GM12878 (cell line): ENCODE data around the gene SORCS2. TPM values are rescaled to one million over a fixed set of nuclear protein-coding genes. Genes with fewer than 3 reads are reported as not detected.

Experiments used
- ATAC-seq: fragments of 200-7000 bp; cut with Tn5 transposase; 3 replicates; pipeline ENCODE4 v1.9.1; 2020; ENCODE audit warnings: mild to moderate bottlenecking, moderate library complexity
- BruUV-seq: library from RNA; stranded (reverse); fragments of 400-500 nt; replicated peaks from 2 replicates; lab custom pipeline; 2021; lab: Mats Ljungman, UMichigan
- CTCF ChIA-PET: fragments of 300-600 bp; sonication (Branson Sonifier 250); formaldehyde crosslinking; extraction: SDS; loops from one replicate; lab custom pipeline; 2021; ENCODE audit warnings: inconsistent platforms; lab: Yijun Ruan, JAX
- POLR2A ChIA-PET: fragments of 350-600 bp; formaldehyde crosslinking; extraction: SDS; loops from one replicate; lab custom pipeline; 2021; ENCODE audit warnings: inconsistent platforms; lab: Charles Lee
- RAD21 ChIA-PET: fragments of 300-600 bp; sonication (Branson Sonifier 250); formaldehyde crosslinking; loops from one replicate; lab custom pipeline; 2023; ENCODE audit warnings: antibody characterized with exemption; ENCODE audit not compliant: unreplicated experiment; lab: Charles Lee
- SMC1A ChIA-PET: fragments of 300-600 bp; sonication (Branson Sonifier 250); formaldehyde crosslinking; loops from one replicate; lab custom pipeline; 2023; ENCODE audit not compliant: unreplicated experiment, uncharacterized antibody; lab: Charles Lee
- DNase-seq: peaks from one replicate; pipeline ENCODE4 v3.0.0-alpha.2; 2011; ENCODE audit warnings: low read depth, low spot score
- FAIRE-seq: peaks from 3 replicates; lab custom pipeline; 2011; peaks lifted over from hg19 to GRCh38; lab: Jason Lieb, UNC
- H2AFZ ChIP-seq: 2 replicates; pipeline ENCODE4 v1.6.0; 2011; ENCODE audit warnings: low read depth, low read length, control low read depth; ENCODE audit not compliant: control insufficient read depth
- H3K27ac ChIP-seq: 2 replicates; pipeline ENCODE4 v1.5.1; 2011; ENCODE audit warnings: control low read depth; ENCODE audit not compliant: control insufficient read depth, insufficient read depth
- H3K27me3 ChIP-seq, 2 experiments: replicated peaks in 1 of 2; 2 replicates each; pipeline versions ENCODE4 v1.6.0 to v1.6.1; 2011; ENCODE audit warnings: low read length in 1 of 2; ENCODE audit not compliant: control insufficient read depth in 2 of 2, insufficient read depth in 2 of 2
- H3K36me3 ChIP-seq, 2 experiments: 2 replicates each; pipeline ENCODE4 v1.5.1; 2011; ENCODE audit warnings: low read length in 1 of 2; ENCODE audit not compliant: control insufficient read depth in 2 of 2, insufficient read depth in 2 of 2
- H3K4me1 ChIP-seq: 2 replicates; pipeline ENCODE4 v1.6.1; 2011; ENCODE audit warnings: mild to moderate bottlenecking, low read length, moderate library complexity, mixed read lengths; ENCODE audit not compliant: control insufficient read depth, insufficient read depth
- H3K4me2 ChIP-seq: 2 replicates; pipeline ENCODE4 v1.6.0; 2011; ENCODE audit warnings: control low read depth; ENCODE audit not compliant: control insufficient read depth, insufficient read depth
- H3K4me3 ChIP-seq: fragments of 200-600 bp; sonication (generic); 2 replicates; pipeline ENCODE4 v1.5.1; 2016
- H3K79me2 ChIP-seq: 2 replicates; pipeline ENCODE4 v1.6.0; 2011; ENCODE audit warnings: low read length; ENCODE audit not compliant: control insufficient read depth, insufficient read depth
- H3K9ac ChIP-seq: 2 replicates; pipeline ENCODE4 v1.8.0; 2011; ENCODE audit warnings: low read length, control low read depth, mixed read lengths; ENCODE audit not compliant: control insufficient read depth, insufficient read depth
- H3K9me3 ChIP-seq: replicated peaks from 3 replicates; pipeline ENCODE4 v1.5.1; 2011; ENCODE audit warnings: mild to moderate bottlenecking, low read length; ENCODE audit not compliant: control insufficient read depth, insufficient read depth
- H4K20me1 ChIP-seq: 2 replicates; pipeline ENCODE4 v1.6.0; 2011; ENCODE audit not compliant: control insufficient read depth, insufficient read depth
- EGR1 ChIP-seq, 2 experiments: IDR thresholded peaks; 1 replicate in 1 of 2; 2 replicates in 1 of 2; pipeline ENCODE4 v1.6.1; 2011 to 2012; ENCODE audit warnings: low read depth in 2 of 2, low read length in 2 of 2, borderline replicate concordance in 1 of 2, mild to moderate bottlenecking in 1 of 2, moderate library complexity in 1 of 2
- FOS ChIP-seq: IDR thresholded peaks from 3 replicates; pipeline ENCODE4 v1.6.1; 2011; ENCODE audit warnings: borderline replicate concordance; ENCODE audit not compliant: insufficient read length; ENCODE audit errors: extremely low read depth
- NRF1 ChIP-seq: conservative IDR thresholded peaks from 2 replicates; pipeline ENCODE4 v1.6.1; 2011; ENCODE audit warnings: mild to moderate bottlenecking, low read depth, low read length, improper control_type of control experiment
- PAX8 ChIP-seq: fragments of 450-650 bp; IDR thresholded peaks from 2 replicates; pipeline ENCODE4 v1.6.1; 2017; ENCODE audit warnings: mild to moderate bottlenecking, moderate library complexity
- SMARCA5 ChIP-seq: fragments of 450-650 bp; IDR thresholded peaks from 2 replicates; pipeline ENCODE4 v1.6.1; 2017; ENCODE audit warnings: mild to moderate bottlenecking
- SPI1 ChIP-seq: IDR thresholded peaks from 2 replicates; pipeline ENCODE4 v1.6.1; 2011; ENCODE audit warnings: low read depth, mild to moderate bottlenecking, low read length, moderate library complexity, borderline replicate concordance; ENCODE audit not compliant: insufficient read depth
- SRF ChIP-seq, 2 experiments: IDR thresholded peaks; 2 replicates each; pipeline ENCODE4 v1.6.1; 2011; ENCODE audit warnings: low read depth in 2 of 2, low read length in 2 of 2, mild to moderate bottlenecking in 1 of 2, moderate library complexity in 1 of 2
- WGBS: methylation state at CpG from one replicate; pipeline ENCODE4 v1.1.6; 2016; ENCODE audit warnings: low lambda C conversion rate; ENCODE audit not compliant: insufficient replicate concordance, insufficient coverage; ENCODE audit errors: missing lambda C conversion rate; 5-methylcytosine and 5-hydroxymethylcytosine counted together
- in situ Hi-C: fragments of 300-500 bp; cut with MboI; formaldehyde crosslinking; loops from 9 replicates; pipeline ENCODE4 v1.14.3; 2018; ENCODE audit warnings: mixed read lengths
- intact Hi-C: fragments of 100-400 bp; cut with micrococcal nuclease; formaldehyde crosslinking; loops from one replicate; pipeline ENCODE4 v1.14.2; 2022; ENCODE audit not compliant: unreplicated experiment
- polyA plus RNA-seq, 11 experiments: library from polyadenylated mRNA; depleted of rRNA in 4 of 11; unstranded in 6 of 11; stranded (reverse) in 5 of 11; fragments of >200 nt; fragmentation: Nextera tagmentation in 4 of 11; fragmentation: Illumina TruSeq in 1 of 11; extraction: Ambion mirVana in 4 of 11; extraction: Trizol in 1 of 11; gene quantifications; 1 replicate in 1 of 11; 2 replicates in 10 of 11; pipeline versions ENCODE4 v1.2.1 to v1.2.3, GENCODE V29; 2011 to 2016; ENCODE audit warnings: inconsistent platforms in 2 of 11, missing spikeins in 2 of 11, low read depth in 1 of 11
- total RNA-seq, 4 experiments: library from RNA; depleted of rRNA in 3 of 4; stranded (reverse); fragments of >200 nt in 3 of 4; fragmentation: Illumina TruSeq in 1 of 4; extraction: Trizol in 1 of 4; gene quantifications; 2 replicates each; pipeline versions ENCODE4 v1.2.1 to v1.2.3, GENCODE V29; 2013 to 2021
- TF ChIP-seq, protein P1 (sequence below): fragments of 450-650 bp; IDR thresholded peaks from 2 replicates; pipeline ENCODE4 v1.6.1; 2017; ENCODE audit warnings: low read depth, mild to moderate bottlenecking, moderate library complexity
- TF ChIP-seq, protein P2 (sequence below): IDR thresholded peaks from 2 replicates; pipeline ENCODE4 v1.6.1; 2012; ENCODE audit warnings: low read depth, low read length, improper control_type of control experiment
- TF ChIP-seq, protein P3 (sequence below): IDR thresholded peaks from 2 replicates; pipeline ENCODE4 v1.6.1; 2011; ENCODE audit warnings: low read depth, low read length, improper control_type of control experiment, borderline replicate concordance
- TF ChIP-seq, protein P4 (sequence below): fragments of 450-650 bp; IDR thresholded peaks from 2 replicates; pipeline ENCODE4 v1.6.1; 2018; ENCODE audit warnings: borderline replicate concordance, mild to moderate bottlenecking; ENCODE audit not compliant: partially characterized antibody
- TF ChIP-seq, protein P5 (sequence below): fragments of 450-650 bp; IDR thresholded peaks from 2 replicates; pipeline ENCODE4 v1.6.1; 2017; ENCODE audit warnings: mild to moderate bottlenecking, moderate library complexity

The SORCS2 gene
- total and polyA plus RNA-seq, 10 of the 15 experiments (the other 5 are each of a cell fraction or from before 2014, with no cell fraction given) = 0.01 to 0.15 (median 0.05) TPM; not detected in 5

DNA sequence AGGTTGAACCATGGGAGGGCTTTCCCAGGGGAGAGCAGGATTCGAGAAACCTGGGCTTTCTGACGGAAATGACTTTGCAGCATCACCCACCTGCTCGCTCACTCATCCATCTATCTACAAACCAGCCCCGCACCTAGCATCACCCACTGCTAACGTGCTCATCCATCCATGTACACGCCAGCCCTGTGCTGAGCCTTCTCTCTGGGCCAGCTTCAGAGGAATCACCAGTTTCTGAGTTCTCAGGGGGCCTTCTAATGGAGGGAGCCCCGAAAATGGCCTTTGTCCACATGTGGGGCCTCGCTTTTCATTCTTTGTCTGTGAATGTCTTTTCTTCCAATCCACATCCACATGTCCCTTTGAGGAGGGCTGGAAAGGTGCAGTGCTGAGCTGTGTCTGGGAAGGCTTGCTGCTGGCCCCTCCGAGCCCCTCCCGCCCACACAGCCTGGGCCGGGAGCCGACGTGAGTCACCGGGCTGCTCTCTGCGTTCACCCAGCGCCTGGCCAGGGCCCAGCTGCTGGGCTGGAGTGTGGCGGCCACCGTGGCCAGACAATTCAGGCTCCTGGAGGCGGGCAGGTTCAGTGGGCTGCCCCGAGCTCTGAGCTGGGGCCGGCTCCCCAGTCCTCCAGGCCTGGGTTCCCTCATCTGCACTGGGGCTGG, 14.7 kb downstream of the SORCS2 start:
- H3K9me3 ChIP-seq = no peaks in the 10 kb centered on the region
- CTCF ChIA-PET = no interaction called here
- 12% methylated on average over 21 of the region's 21 CpGs for WGBS
- FAIRE-seq (no peak), DNase-seq (no peak), ATAC-seq (no peak)
- BruUV-seq = no TSS peak
- H2AFZ ChIP-seq = no peak overlapping the region
- intact Hi-C loops (no loop called here), in situ Hi-C loops (no loop called here)
- H3K27ac ChIP-seq = no peak overlapping the region
- RAD21 ChIA-PET = no interaction called here
- H3K27me3 ChIP-seq = peaks cover 0 to 3% of the 10 kb centered on the region in 2 experiments; a peak in 3 of 4 replicates
- H3K4me1 ChIP-seq = no peaks in the 10 kb centered on the region
- POLR2A ChIA-PET = no interaction called here
- SMC1A ChIA-PET = no interaction called here
- H3K36me3 ChIP-seq = no peaks in the 10 kb centered on the region
- no peaks in the 10 kb centered on the region for H3K79me2 ChIP-seq
- H3K4me2 ChIP-seq = no peak overlapping the region
- H3K4me3 ChIP-seq = no peak overlapping the region
- no peaks in the 10 kb centered on the region for H4K20me1 ChIP-seq
- no peak overlapping the region for H3K9ac ChIP-seq
- TF ChIP-seq, protein P1, sequence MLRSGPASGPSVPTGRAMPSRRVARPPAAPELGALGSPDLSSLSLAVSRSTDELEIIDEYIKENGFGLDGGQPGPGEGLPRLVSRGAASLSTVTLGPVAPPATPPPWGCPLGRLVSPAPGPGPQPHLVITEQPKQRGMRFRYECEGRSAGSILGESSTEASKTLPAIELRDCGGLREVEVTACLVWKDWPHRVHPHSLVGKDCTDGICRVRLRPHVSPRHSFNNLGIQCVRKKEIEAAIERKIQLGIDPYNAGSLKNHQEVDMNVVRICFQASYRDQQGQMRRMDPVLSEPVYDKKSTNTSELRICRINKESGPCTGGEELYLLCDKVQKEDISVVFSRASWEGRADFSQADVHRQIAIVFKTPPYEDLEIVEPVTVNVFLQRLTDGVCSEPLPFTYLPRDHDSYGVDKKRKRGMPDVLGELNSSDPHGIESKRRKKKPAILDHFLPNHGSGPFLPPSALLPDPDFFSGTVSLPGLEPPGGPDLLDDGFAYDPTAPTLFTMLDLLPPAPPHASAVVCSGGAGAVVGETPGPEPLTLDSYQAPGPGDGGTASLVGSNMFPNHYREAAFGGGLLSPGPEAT = no peak
- no peak for TF ChIP-seq SRF (IDR thresholded peaks at IDR 0.05; ENCODE audit: low read depth in 2 of 2, low read length in 2 of 2)
- no peak for TF ChIP-seq SMARCA5
- no peak for TF ChIP-seq PAX8
- TF ChIP-seq NRF1 = no peak
- TF ChIP-seq, protein P2, sequence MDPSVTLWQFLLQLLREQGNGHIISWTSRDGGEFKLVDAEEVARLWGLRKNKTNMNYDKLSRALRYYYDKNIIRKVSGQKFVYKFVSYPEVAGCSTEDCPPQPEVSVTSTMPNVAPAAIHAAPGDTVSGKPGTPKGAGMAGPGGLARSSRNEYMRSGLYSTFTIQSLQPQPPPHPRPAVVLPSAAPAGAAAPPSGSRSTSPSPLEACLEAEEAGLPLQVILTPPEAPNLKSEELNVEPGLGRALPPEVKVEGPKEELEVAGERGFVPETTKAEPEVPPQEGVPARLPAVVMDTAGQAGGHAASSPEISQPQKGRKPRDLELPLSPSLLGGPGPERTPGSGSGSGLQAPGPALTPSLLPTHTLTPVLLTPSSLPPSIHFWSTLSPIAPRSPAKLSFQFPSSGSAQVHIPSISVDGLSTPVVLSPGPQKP = no peak
- TF ChIP-seq, protein P3, sequence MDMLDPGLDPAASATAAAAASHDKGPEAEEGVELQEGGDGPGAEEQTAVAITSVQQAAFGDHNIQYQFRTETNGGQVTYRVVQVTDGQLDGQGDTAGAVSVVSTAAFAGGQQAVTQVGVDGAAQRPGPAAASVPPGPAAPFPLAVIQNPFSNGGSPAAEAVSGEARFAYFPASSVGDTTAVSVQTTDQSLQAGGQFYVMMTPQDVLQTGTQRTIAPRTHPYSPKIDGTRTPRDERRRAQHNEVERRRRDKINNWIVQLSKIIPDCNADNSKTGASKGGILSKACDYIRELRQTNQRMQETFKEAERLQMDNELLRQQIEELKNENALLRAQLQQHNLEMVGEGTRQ = no peak
- no peak for TF ChIP-seq SPI1
- no peak for TF ChIP-seq EGR1 (IDR thresholded peaks at IDR 0.05; ENCODE audit: borderline replicate concordance in 1 of 2, low read depth in 2 of 2, low read length in 2 of 2)
- TF ChIP-seq, protein P4, sequence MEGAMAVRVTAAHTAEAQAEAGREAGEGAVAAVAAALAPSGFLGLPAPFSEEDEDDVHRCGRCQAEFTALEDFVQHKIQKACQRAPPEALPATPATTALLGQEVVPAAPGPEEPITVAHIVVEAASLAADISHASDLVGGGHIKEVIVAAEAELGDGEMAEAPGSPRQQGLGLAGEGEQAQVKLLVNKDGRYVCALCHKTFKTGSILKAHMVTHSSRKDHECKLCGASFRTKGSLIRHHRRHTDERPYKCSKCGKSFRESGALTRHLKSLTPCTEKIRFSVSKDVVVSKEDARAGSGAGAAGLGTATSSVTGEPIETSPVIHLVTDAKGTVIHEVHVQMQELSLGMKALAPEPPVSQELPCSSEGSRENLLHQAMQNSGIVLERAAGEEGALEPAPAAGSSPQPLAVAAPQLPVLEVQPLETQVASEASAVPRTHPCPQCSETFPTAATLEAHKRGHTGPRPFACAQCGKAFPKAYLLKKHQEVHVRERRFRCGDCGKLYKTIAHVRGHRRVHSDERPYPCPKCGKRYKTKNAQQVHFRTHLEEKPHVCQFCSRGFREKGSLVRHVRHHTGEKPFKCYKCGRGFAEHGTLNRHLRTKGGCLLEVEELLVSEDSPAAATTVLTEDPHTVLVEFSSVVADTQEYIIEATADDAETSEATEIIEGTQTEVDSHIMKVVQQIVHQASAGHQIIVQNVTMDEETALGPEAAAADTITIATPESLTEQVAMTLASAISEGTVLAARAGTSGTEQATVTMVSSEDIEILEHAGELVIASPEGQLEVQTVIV = no peak
- TF ChIP-seq, protein P5, sequence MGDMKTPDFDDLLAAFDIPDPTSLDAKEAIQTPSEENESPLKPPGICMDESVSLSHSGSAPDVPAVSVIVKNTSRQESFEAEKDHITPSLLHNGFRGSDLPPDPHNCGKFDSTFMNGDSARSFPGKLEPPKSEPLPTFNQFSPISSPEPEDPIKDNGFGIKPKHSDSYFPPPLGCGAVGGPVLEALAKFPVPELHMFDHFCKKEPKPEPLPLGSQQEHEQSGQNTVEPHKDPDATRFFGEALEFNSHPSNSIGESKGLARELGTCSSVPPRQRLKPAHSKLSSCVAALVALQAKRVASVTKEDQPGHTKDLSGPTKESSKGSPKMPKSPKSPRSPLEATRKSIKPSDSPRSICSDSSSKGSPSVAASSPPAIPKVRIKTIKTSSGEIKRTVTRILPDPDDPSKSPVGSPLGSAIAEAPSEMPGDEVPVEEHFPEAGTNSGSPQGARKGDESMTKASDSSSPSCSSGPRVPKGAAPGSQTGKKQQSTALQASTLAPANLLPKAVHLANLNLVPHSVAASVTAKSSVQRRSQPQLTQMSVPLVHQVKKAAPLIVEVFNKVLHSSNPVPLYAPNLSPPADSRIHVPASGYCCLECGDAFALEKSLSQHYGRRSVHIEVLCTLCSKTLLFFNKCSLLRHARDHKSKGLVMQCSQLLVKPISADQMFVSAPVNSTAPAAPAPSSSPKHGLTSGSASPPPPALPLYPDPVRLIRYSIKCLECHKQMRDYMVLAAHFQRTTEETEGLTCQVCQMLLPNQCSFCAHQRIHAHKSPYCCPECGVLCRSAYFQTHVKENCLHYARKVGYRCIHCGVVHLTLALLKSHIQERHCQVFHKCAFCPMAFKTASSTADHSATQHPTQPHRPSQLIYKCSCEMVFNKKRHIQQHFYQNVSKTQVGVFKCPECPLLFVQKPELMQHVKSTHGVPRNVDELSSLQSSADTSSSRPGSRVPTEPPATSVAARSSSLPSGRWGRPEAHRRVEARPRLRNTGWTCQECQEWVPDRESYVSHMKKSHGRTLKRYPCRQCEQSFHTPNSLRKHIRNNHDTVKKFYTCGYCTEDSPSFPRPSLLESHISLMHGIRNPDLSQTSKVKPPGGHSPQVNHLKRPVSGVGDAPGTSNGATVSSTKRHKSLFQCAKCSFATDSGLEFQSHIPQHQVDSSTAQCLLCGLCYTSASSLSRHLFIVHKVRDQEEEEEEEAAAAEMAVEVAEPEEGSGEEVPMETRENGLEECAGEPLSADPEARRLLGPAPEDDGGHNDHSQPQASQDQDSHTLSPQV = no peak
- TF ChIP-seq FOS = no peak
